GM06990 (cell line): ENCODE data around the gene PPP1R14D.
A peak's percentile ranks its signal among the peaks of the same experiment; 100 is the strongest.

Experiments used
- DNase-seq: peaks from one replicate; pipeline ENCODE4 v3.0.0-alpha.2; 2011; ENCODE audit not compliant: insufficient read length; ENCODE audit errors: extremely low read depth
- H3K27me3 ChIP-seq: replicated peaks from 2 replicates; pipeline ENCODE4 v1.6.0; 2011; ENCODE audit warnings: low read length; ENCODE audit not compliant: control insufficient read depth, insufficient read depth
- H3K36me3 ChIP-seq: 2 replicates; pipeline ENCODE4 v1.5.1; 2011; ENCODE audit warnings: low read length; ENCODE audit not compliant: control insufficient read depth, insufficient read depth
- H3K4me3 ChIP-seq: replicated peaks from 2 replicates; pipeline ENCODE4 v1.5.1; 2011; ENCODE audit warnings: low read depth, mild to moderate bottlenecking, control low read depth, low read length
- TF ChIP-seq, protein P1 (sequence below): IDR thresholded peaks from 2 replicates; pipeline ENCODE4 v1.5.1; 2011; ENCODE audit warnings: low read length, control low read depth, mild to moderate bottlenecking, inconsistent platforms; ENCODE audit not compliant: insufficient read depth, poor library complexity, severe bottlenecking

Gene PPP1R14D

DNA sequence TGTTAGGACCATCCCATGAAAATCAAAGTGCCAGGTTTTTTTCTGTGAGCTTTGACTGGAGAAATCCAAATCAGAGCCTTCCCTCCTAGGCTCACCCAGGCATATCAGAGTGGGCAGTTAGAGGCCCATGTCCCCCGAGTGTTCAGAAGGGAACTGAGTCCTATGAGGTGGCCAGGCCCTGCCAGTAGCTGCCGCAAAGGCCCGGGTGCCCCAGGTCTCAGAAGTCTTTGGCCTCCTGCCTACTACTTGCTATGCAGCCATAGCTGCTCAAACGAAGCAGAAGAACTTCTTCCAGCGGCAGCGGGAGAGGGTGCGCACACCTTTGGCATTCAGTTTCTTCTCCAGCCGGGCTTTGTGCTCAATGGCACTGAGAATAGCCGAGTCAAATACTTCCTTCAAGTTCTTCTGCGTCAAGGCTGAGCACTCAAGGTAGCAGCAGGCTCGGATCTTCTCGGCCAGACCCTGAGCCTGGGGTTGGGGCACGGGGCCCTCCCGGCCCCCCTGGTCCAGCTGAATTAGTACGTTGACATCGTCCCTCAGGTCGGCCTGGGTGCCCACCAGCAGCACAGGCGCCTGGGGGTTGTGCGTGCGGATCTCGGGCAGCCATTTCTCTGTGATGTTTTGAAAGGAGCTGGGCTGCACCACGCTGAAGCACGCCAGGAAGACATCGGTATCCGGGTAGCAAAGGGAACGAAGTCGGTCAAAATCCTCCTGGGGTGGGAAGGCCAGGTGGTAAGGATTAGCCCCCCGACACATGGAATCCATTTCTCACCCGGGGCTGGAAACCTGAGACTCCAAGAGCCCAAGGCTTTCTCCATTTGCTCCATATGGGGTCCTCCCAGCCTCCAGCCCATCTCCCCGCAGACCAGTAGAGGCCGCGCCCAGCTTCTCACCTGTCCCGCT, 44.5 kb upstream of the PPP1R14D start:
- Histone ChIP-seq H3K36me3 (no peaks in the 10 kb centered on the region; the same call in 1 of the 2 replicates), H3K4me3 (peak overlapping the region; percentile 78), H3K27me3 (no peaks in the 10 kb centered on the region)
- TF ChIP-seq, protein P1, sequence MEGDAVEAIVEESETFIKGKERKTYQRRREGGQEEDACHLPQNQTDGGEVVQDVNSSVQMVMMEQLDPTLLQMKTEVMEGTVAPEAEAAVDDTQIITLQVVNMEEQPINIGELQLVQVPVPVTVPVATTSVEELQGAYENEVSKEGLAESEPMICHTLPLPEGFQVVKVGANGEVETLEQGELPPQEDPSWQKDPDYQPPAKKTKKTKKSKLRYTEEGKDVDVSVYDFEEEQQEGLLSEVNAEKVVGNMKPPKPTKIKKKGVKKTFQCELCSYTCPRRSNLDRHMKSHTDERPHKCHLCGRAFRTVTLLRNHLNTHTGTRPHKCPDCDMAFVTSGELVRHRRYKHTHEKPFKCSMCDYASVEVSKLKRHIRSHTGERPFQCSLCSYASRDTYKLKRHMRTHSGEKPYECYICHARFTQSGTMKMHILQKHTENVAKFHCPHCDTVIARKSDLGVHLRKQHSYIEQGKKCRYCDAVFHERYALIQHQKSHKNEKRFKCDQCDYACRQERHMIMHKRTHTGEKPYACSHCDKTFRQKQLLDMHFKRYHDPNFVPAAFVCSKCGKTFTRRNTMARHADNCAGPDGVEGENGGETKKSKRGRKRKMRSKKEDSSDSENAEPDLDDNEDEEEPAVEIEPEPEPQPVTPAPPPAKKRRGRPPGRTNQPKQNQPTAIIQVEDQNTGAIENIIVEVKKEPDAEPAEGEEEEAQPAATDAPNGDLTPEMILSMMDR: no peak
- peak; percentile 34 for DNase-seq

DNA sequence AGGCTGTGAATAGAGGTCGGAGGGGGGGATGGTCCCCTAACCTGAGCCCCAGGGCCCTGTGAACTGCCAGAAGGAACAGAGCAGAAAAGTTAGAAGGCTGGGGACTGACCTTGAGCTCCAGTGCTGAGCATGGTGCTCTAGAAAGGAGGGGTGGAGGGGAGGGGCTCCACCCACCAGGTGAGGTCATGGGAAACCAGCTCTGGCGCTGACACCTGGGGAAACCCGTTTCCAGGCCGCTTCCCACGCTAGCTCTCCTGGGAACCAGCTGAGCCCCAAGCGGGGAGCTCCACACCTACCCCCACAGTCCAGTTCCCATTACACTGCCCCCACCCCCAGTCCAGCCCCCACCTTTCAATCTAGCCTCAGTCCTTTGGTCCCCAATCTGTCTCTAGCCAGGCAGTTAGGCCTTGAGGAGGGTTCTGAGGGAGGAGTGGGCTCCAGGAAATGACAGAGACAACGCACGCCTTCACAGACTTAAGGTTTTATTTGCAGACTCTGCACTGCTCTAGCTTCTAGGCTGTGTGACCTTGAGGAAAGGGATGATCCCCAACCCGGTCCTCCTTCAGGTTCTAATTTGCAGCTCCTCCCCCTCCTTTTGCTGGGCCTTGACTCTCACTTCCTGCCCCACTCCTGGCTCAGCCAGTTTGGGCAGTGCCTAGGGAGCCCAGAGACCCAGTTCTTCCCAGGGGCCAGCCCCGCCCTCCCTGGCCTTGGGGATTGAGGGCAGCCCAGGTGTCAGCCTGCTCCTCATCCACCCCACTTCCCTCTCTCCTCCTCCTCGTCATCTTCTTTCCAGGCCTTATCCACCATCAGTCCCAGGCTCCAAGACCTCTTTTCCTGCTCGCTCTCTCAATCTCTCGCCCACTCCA, 43.5 kb upstream of the PPP1R14D start:
- Histone ChIP-seq H3K4me3 (peak overlapping the region; percentile 78), H3K27me3 (no peaks in the 10 kb centered on the region), H3K36me3 (no peaks in the 10 kb centered on the region; the same call in 1 of the 2 replicates)
- DNase-seq: peak; percentile 79
- TF ChIP-seq, protein P1: no peak

DNA sequence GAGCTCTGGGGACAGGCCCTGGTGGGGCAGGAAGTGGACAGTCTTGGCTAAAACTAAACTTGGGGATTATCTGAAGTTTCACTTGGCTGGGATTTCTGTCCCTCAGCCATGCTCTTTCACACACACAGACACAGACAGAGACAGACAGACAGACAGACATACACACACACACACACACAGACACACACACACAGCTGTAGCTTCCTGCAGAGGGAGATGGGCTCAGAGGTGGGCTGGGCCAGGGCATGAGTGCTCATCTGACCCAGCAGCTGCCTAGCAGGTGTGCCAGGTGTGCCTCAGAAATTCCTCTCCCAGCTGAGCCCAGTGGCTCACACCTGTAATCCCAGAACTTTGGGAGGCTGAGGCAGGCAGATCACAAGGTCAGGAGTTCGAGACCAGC, 42.2 kb upstream of the PPP1R14D start:
- no peaks in the 10 kb centered on the region; the same call in 1 of the 2 replicates for H3K36me3 ChIP-seq
- H3K4me3 ChIP-seq: no peak overlapping the region
- DNase-seq: no peak
- H3K27me3 ChIP-seq: no peaks in the 10 kb centered on the region
- TF ChIP-seq, protein P1: no peak

DNA sequence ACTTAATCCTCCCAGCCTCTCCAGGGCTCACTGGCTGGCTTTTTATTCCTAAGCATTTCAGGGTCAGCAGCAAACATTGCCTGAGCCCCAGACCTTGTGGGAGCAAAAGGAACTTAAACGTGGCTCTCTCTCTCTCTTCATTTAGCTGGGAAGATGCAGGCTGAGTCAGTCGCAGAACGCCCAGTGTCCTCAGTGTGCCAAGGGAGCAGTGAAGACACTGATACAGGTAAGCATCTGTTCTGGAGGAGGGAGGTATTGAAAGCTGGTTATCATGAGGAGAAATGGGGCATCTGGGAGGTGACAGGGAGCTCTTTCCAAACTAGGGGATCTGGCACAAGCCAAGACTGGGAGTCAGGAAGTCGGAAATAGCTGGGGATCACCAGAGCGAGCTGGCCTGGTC, 41.2 kb upstream of the PPP1R14D start:
- no peaks in the 10 kb centered on the region; the same call in 1 of the 2 replicates for H3K36me3 ChIP-seq
- DNase-seq: no peak
- no peak overlapping the region for H3K4me3 ChIP-seq
- no peaks in the 10 kb centered on the region for H3K27me3 ChIP-seq
- TF ChIP-seq, protein P1: no peak

DNA sequence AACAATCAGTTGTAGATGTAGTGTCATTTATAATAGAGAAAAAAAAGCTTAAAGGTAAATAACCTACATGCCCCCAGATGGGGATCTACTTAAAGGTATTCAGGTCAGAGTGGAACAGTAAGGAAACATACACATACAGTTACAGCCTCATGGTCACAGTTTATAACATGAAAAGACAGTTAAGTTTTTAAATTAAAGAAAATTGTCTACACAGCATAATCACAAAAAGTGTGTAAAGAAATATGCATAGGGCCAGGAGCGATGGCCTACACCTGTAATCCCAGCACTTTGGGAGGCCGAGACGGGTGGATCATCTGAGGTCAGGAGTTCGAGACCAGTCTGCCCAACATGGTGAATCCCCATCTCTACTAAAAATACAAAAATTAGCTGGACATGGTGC, 38.7 kb upstream of the PPP1R14D start:
- Histone ChIP-seq H3K36me3 (no peaks in the 10 kb centered on the region), H3K4me3 (no peak overlapping the region), H3K27me3 (no peaks in the 10 kb centered on the region)
- no peak for DNase-seq
- TF ChIP-seq, protein P1: no peak
